BJ (cell line): ENCODE measurements around the gene DDX60. TPM values are rescaled to one million over a fixed set of nuclear protein-coding genes. Genes with fewer than 3 reads are reported as not detected.

Experiments used
- CTCF ChIA-PET: fragments of 350-600 bp; formaldehyde crosslinking; extraction: SDS; loops from one replicate; lab custom pipeline; 2021; ENCODE audit warnings: antibody characterized with exemption, inconsistent platforms; lab: Yijun Ruan, JAX
- POLR2A ChIA-PET: fragments of 300-600 bp; sonication (Branson Sonifier 250); formaldehyde crosslinking; extraction: SDS; loops from one replicate; lab custom pipeline; 2021; ENCODE audit warnings: antibody characterized with exemption; lab: Charles Lee
- DNase-seq: peaks from one replicate; pipeline ENCODE4 v3.0.0-alpha.2; 2011; ENCODE audit warnings: low read depth
- H3K27me3 ChIP-seq: 2 replicates; pipeline ENCODE4 v1.6.0; 2011; ENCODE audit warnings: low read length; ENCODE audit not compliant: control insufficient read depth, insufficient read depth
- H3K36me3 ChIP-seq: 2 replicates; pipeline ENCODE4 v1.5.1; 2011; ENCODE audit warnings: low read length; ENCODE audit not compliant: control insufficient read depth, insufficient read depth
- H3K4me3 ChIP-seq: 2 replicates; pipeline ENCODE4 v1.5.1; 2011; ENCODE audit warnings: low read depth, mild to moderate bottlenecking, control low read depth, low read length
- polyA plus RNA-seq: library from polyadenylated mRNA; depleted of rRNA; stranded (reverse); fragments of >200 nt; gene quantifications from 2 replicates; pipeline ENCODE4 v1.2.3, GENCODE V29; 2011
- TF ChIP-seq, protein P1 (sequence below): IDR thresholded peaks from 2 replicates; pipeline ENCODE4 v1.5.1; 2011; ENCODE audit warnings: low read depth, mild to moderate bottlenecking, control low read depth, inconsistent platforms, low read length, moderate library complexity; ENCODE audit not compliant: insufficient read depth

The DDX60 gene
- polyA plus RNA-seq, 1 experiment, result 2.7 TPM

DNA sequence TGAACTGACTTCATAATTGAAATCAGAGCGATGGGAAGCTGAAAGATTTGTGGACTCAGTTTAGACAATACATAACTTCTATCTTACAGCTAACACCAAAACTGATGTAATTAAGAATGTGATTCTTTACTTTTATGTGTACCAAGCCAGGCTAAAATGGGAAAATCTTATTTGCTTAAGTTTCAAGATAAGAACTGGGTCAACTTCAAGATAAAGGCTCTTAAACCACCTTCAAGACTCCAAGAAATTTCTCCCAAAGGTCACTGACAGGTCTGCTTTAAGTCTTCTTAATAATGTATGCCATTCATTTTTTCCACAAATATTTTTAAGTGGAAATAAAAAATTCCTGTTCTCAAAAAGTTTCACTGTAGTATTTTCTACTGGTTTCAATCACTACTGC is 55.5 kb downstream of the DDX60 start:
- TF ChIP-seq, protein P1, sequence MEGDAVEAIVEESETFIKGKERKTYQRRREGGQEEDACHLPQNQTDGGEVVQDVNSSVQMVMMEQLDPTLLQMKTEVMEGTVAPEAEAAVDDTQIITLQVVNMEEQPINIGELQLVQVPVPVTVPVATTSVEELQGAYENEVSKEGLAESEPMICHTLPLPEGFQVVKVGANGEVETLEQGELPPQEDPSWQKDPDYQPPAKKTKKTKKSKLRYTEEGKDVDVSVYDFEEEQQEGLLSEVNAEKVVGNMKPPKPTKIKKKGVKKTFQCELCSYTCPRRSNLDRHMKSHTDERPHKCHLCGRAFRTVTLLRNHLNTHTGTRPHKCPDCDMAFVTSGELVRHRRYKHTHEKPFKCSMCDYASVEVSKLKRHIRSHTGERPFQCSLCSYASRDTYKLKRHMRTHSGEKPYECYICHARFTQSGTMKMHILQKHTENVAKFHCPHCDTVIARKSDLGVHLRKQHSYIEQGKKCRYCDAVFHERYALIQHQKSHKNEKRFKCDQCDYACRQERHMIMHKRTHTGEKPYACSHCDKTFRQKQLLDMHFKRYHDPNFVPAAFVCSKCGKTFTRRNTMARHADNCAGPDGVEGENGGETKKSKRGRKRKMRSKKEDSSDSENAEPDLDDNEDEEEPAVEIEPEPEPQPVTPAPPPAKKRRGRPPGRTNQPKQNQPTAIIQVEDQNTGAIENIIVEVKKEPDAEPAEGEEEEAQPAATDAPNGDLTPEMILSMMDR, result no peak
- Histone ChIP-seq H3K27me3 (no peaks in the 10 kb centered on the region), H3K36me3 (peaks cover 3% of the 10 kb centered on the region), H3K4me3 (no peak overlapping the region)
- ChIA-PET POLR2A (no interaction called here), CTCF (no interaction called here)
- DNase-seq, result no peak

DNA sequence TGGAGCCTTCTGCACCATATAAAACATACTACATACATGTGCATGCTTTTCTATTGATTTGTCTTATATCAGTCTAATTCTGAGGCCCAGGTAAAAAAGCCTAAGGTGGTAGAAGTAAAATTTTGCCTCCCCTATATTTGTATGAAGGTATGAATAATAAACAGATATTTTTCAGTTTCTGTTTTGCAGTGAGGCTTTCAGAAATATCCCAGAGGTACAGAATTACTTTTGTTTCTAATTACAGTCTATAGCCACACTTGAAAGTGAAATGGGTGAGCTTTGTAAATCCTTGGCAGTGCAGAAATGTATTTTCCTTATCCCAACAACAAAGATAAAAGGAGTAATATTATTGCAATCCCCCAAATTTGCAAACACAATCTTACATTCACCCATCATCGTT is 59.5 kb downstream of the DDX60 start:
- Histone ChIP-seq H3K36me3 (peaks cover 3% of the 10 kb centered on the region), H3K4me3 (no peak overlapping the region), H3K27me3 (no peaks in the 10 kb centered on the region)
- ChIA-PET CTCF (no interaction called here), POLR2A (no interaction called here)
- TF ChIP-seq, protein P1, result no peak
- DNase-seq, result no peak

DNA sequence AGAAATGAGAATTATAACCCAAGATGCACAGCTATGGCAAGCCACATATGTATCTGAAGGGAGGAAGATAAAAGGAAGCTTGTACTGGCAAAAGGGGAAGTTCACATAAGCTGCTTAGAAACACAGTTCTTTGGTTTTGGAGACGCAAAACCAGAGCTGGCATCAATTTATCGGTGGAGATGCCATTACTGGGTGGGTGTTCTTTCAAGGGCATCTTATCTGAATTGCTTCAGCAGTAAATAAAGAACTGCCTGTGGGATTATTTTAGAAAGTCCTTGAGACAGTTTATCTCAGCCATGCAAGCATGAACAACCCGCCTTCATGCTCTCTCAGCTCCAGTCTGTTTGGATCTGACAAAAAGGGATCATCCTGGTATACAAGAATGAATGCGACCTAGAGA is 60.8 kb downstream of the DDX60 start:
- POLR2A ChIA-PET, result no interaction called here

DNA sequence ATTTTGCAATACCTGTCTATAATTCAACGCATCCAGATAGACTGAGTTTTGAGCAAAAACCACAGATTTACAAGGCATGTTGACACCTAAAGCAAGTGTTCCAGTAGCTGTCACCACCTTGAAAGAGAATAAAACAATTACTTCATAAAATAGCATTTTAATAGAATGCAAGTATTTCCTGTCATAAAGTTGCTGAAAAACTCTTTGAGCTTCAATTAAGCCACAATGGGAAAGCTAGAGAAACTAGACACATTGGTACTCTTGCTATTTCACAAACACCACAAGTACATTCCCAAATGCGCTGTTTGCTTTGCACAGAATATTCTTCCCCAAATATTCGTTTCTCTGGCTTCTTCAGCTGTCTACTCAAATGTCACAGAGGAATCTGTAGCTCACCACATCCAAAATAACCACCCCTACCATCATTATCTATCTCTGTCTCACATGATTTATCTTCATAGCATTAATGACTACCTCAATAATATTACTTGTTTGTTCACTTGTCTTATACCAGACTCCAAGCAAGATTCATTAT is 70.3 kb downstream of the DDX60 start:
- TF ChIP-seq, protein P1, result no peak
- ChIA-PET CTCF (interaction anchor here (0.9 kb wide), 1 partner anchor 8 kb away, joined by 3 read pairs; no protein-coding TSS in a partner anchor), POLR2A (no interaction called here)
- H3K4me3 ChIP-seq, result no peak overlapping the region
- no peaks in the 10 kb centered on the region for H3K27me3 ChIP-seq
- no peaks in the 10 kb centered on the region; the same call in 1 of the 2 replicates for H3K36me3 ChIP-seq
- no peak for DNase-seq

More for the DNA sequence above, 60.8 kb downstream of the DDX60 start:
- TF ChIP-seq, protein P1, result no peak
- Histone ChIP-seq H3K36me3 (peaks cover 3% of the 10 kb centered on the region), H3K27me3 (no peaks in the 10 kb centered on the region), H3K4me3 (no peak overlapping the region)
- DNase-seq, result no peak
- CTCF ChIA-PET, result no interaction called here

DNA sequence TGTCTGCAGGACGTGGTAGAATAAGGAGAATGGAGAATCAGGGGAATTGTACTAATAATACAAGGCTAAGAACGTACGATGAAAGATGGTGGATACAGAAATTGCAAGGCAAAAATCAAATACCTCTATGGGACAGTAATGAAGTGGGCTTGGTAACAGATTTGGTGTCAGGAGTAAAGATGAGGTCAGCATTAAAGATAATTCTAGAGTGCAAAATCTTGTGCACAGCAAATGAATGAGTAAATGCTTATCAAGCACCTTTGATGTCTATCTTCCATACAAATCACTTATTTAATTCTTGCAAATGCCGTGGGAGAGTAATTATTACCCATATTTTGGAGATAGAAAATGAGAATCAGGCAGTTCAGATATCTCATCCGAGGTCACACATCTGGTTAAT is 70.9 kb downstream of the DDX60 start:
- no peak overlapping the region for H3K4me3 ChIP-seq
- DNase-seq, result no peak
- TF ChIP-seq, protein P1, result no peak
- ChIA-PET POLR2A (no interaction called here), CTCF (interaction anchor here (0.9 kb wide), 1 partner anchor 9 kb away, joined by 3 read pairs; no protein-coding TSS in a partner anchor)
- H3K36me3 ChIP-seq, result no peaks in the 10 kb centered on the region; the same call in 1 of the 2 replicates
- no peaks in the 10 kb centered on the region for H3K27me3 ChIP-seq
